Osteocyte (in vitro differentiated cells): Measurements from ENCODE around the gene AEN. TPM values are rescaled to one million over a fixed set of nuclear protein-coding genes. Genes with fewer than 3 reads are reported as not detected.

Experiments
- DNase-seq: peaks from one replicate; pipeline ENCODE4 v3.0.0; 2021; ENCODE audit warnings: mixed read lengths; ENCODE audit not compliant: unreplicated experiment; ENCODE audit errors: extremely low spot score
- H3K27ac Mint-ChIP-seq: one replicate; pipeline ENCODE4 v1.8.0; 2021; ENCODE audit warnings: mild to moderate bottlenecking, mixed read lengths; ENCODE audit not compliant: unreplicated experiment
- H3K27me3 Mint-ChIP-seq: one replicate; pipeline ENCODE4 v1.8.0; 2021; ENCODE audit warnings: mixed read lengths; ENCODE audit not compliant: unreplicated experiment
- H3K36me3 Mint-ChIP-seq: one replicate; pipeline ENCODE4 v1.8.0; 2021; ENCODE audit warnings: mixed read lengths; ENCODE audit not compliant: unreplicated experiment
- H3K4me1 Mint-ChIP-seq: one replicate; pipeline ENCODE4 v1.8.0; 2021; ENCODE audit warnings: mixed read lengths; ENCODE audit not compliant: unreplicated experiment
- H3K4me3 Mint-ChIP-seq: one replicate; pipeline ENCODE4 v1.8.0; 2021; ENCODE audit warnings: mild to moderate bottlenecking, moderate library complexity, mixed read lengths; ENCODE audit not compliant: unreplicated experiment
- H3K9me3 Mint-ChIP-seq: one replicate; pipeline ENCODE4 v1.8.0; 2021; ENCODE audit warnings: mixed read lengths; ENCODE audit not compliant: unreplicated experiment
- CTCF ChIP-seq: fragments of 200-600 bp; sonication (generic); IDR thresholded peaks from 2 replicates; pipeline ENCODE4 v1.5.0; 2021; ENCODE audit warnings: antibody characterized with exemption, mild to moderate bottlenecking, moderate library complexity
- total RNA-seq: library from RNA; stranded (reverse); gene quantifications from 2 replicates; pipeline ENCODE4 v1.2.1, GENCODE V29; 2021

Gene AEN
- total RNA-seq, 1 donor from 2014 or later, result 25.1 TPM

- H3K9me3 Mint-ChIP-seq, result no peaks in the 10 kb centered on the region
- no peak for TF ChIP-seq CTCF
- H3K4me3 Mint-ChIP-seq, result no peak overlapping the region
- peaks cover 56% of the 10 kb centered on the region for H3K4me1 Mint-ChIP-seq
- DNase-seq, result peak; percentile 68
- H3K27me3 Mint-ChIP-seq, result no peaks in the 10 kb centered on the region
- H3K36me3 Mint-ChIP-seq, result no peaks in the 10 kb centered on the region
- H3K27ac Mint-ChIP-seq, result peak overlapping the region; percentile 41
Measured at GRCh38 chr15:88658070-88658965, 37.2 kb downstream of the AEN start.

GRCh38 chr15:88658972-88659931 is 38.1 kb downstream of the AEN start:
- Mint-ChIP-seq H3K4me3 (no peak overlapping the region), H3K9me3 (no peaks in the 10 kb centered on the region), H3K27ac (peak overlapping the region; percentile 93), H3K27me3 (no peaks in the 10 kb centered on the region), H3K36me3 (no peaks in the 10 kb centered on the region), H3K4me1 (peaks cover 65% of the 10 kb centered on the region)
- TF ChIP-seq CTCF, result no peak
- DNase-seq, result peak; percentile 81

- Mint-ChIP-seq H3K9me3 (peaks cover 5% of the 10 kb centered on the region), H3K27ac (peak overlapping the region; percentile 93), H3K4me3 (no peak overlapping the region), H3K27me3 (no peaks in the 10 kb centered on the region), H3K4me1 (peaks cover 66% of the 10 kb centered on the region), H3K36me3 (no peaks in the 10 kb centered on the region)
- DNase-seq, result no peak
- TF ChIP-seq CTCF, result no peak
Measured at GRCh38 chr15:88661041-88661700, 40.0 kb downstream of the AEN start.

- Mint-ChIP-seq H3K27me3 (no peaks in the 10 kb centered on the region), H3K4me1 (peaks cover 66% of the 10 kb centered on the region), H3K27ac (peak overlapping the region; percentile 93), H3K36me3 (peaks cover 1% of the 10 kb centered on the region), H3K9me3 (peaks cover 5% of the 10 kb centered on the region), H3K4me3 (no peak overlapping the region)
- no peak for TF ChIP-seq CTCF
- no peak for DNase-seq
Measured at GRCh38 chr15:88661761-88662556, 40.8 kb downstream of the AEN start.
